Fibroblast of villous mesenchyme (primary cell): ENCODE data around the gene SIPA1L3. TPM values are rescaled to one million over a fixed set of nuclear protein-coding genes. Genes with fewer than 3 reads are reported as not detected.

Source experiments
- DNase-seq: peaks from one replicate; pipeline ENCODE4 v3.0.0-alpha.2; 2010; ENCODE audit warnings: low read depth
- H3K4me3 ChIP-seq: 2 replicates; pipeline ENCODE4 v1.5.1; 2011; ENCODE audit warnings: low read depth, mild to moderate bottlenecking, low read length
- total RNA-seq: library from RNA; depleted of rRNA; stranded (reverse); fragments of >200 nt; gene quantifications from 2 replicates; pipeline ENCODE4 v1.2.3, GENCODE V29; 2012
- TF ChIP-seq, protein P1 (sequence below): IDR thresholded peaks from 2 replicates; pipeline ENCODE4 v1.5.1; 2012; ENCODE audit warnings: low read depth, mild to moderate bottlenecking, low read length; ENCODE audit not compliant: insufficient read depth

SIPA1L3 gene
- total RNA-seq, 1 donor, result 19.0 TPM

DNA sequence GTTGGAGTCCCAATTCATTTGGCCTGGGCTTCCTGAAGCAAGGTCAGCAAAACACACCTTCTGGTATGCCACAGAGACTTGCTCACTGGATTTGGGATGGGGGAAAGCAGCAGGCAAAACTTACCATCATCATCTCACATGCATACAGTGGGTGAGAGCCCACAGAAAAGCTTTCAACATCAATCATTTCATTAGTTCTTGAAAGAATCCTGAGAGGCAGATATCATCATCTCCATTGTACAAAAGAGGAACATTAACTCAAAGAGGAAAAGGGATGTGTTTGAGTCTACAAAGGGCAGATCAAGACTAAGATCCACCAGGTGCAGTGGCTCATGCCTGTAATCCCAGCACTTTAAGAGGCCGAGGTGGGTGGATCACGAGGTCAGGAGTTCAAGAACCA, 7.0 kb upstream of the SIPA1L3 start:
- TF ChIP-seq, protein P1, sequence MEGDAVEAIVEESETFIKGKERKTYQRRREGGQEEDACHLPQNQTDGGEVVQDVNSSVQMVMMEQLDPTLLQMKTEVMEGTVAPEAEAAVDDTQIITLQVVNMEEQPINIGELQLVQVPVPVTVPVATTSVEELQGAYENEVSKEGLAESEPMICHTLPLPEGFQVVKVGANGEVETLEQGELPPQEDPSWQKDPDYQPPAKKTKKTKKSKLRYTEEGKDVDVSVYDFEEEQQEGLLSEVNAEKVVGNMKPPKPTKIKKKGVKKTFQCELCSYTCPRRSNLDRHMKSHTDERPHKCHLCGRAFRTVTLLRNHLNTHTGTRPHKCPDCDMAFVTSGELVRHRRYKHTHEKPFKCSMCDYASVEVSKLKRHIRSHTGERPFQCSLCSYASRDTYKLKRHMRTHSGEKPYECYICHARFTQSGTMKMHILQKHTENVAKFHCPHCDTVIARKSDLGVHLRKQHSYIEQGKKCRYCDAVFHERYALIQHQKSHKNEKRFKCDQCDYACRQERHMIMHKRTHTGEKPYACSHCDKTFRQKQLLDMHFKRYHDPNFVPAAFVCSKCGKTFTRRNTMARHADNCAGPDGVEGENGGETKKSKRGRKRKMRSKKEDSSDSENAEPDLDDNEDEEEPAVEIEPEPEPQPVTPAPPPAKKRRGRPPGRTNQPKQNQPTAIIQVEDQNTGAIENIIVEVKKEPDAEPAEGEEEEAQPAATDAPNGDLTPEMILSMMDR, result no peak
- no peak for DNase-seq
- H3K4me3 ChIP-seq, result no peak overlapping the region

DNA sequence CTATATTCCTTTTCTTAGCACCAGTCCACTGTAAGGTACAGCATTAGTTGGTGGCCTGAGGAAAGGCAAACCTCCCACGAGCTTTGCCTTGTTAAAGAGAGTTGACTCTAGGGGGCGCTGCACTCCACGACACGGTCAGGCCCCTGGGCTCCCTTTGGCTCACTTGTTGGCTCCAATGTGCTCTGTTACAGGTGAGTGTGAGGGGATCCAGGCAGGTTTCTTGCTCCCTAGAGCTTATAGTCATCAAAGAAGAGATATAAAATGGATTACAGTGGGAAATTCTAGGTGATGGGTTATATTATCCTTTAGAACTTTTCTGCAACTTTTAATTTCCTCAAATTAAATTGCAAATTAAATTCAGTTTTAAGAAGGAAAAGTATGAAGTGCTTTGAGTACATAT, 4.3 kb upstream of the SIPA1L3 start:
- DNase-seq, result peak; percentile 80
- TF ChIP-seq, protein P1, result peak; percentile 92
- no peak overlapping the region for H3K4me3 ChIP-seq

GRCh38 chr19:37903096-37903495, 3.9 kb upstream of the SIPA1L3 start:
- TF ChIP-seq, protein P1, result no peak
- no peak for DNase-seq
- no peak overlapping the region for H3K4me3 ChIP-seq

DNA sequence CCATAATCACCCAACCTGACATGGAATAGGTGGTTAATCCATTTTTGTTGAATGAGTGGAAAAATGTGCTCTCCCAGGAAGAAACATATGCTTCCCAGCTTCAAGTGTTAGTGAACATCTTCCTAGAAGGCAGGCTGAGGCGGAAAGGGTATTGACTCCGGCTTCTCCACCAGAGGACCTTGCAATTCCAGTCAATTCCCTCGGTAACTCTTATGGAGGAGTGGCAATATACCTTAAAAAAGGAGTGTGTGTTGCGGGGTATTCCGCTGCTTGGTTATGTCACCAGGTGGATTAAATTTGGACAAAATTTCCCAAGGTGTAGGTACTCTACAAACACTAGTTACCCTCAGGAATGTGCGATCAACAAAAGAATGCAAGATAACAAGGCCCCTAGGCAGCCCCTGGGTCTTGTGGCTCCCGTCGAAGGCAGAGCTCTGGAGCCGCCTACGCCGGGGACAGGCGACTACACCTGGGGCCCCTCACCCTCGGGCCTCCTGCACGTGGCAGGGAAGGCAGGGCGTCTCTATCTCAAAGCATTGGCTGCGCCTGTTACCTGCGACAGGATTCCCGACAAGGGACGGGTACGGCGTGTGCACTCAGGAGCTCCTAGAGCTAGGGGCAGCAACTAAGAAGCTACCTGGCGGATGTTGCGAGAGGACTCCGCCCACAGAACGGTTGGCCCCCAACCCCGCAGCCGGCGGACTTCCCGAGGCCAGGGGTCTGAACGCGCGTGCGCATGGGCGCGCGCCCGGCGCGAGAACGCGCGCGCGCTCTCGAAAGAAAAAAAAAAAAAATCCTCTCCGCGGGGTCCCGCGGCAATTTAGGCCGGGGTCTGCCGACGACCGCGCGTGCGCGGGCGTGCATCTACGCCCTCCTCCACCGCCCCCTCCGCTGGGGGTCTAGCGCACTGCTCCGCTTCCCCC, 801 bp upstream of the SIPA1L3 start, which contains the start of gene WDR87:
Gene WDR87 (minus strand): TSS at position 649 of the 923 bp plus-strand sequence. CDS start 8,355 bp downstream, outside the sequence.
- DNase-seq, result no peak
- H3K4me3 ChIP-seq, result peak within 1 kb of the TSS; percentile 96
- TF ChIP-seq, protein P1, result no peak

- H3K4me3 ChIP-seq, result peak overlapping the region; percentile 96
- peak; percentile 6 for DNase-seq
- TF ChIP-seq, protein P1, result no peak
Observed at GRCh38 chr19:37907735-37908455, 887 bp downstream of the SIPA1L3 start.

GRCh38 chr19:37909661-37910199, 2.7 kb downstream of the SIPA1L3 start:
- TF ChIP-seq, protein P1, result no peak
- no peak overlapping the region for H3K4me3 ChIP-seq
- no peak for DNase-seq
